ENCODE measurements around the gene MDH1. TPM values are rescaled to one million over a fixed set of nuclear protein-coding genes. Genes with fewer than 3 reads are reported as not detected.

Gene MDH1
- total and polyA plus RNA-seq, 9 of the 15 experiments (the other 6 are each of a cell fraction or from before 2014, with no cell fraction given), result 191 to 1,225 (median 284) TPM

DNA sequence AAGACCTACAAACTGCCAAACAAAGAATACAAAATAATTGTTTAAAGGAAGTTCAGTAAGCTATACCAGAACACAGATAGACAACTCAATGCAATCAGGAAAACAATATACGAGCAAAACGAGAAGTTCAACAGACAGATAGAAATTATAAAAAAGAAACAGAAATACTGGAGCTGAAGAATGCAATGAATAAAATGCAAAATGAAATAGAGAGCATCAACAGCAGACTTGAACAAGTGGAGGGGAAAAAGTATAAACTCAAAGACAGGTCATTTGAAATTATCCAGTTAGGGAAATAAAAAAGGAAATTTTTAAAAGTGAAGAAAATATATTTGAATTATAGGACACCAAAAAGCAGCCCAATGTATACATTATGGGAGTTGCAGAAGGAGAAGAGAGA, 43.6 kb downstream of the MDH1 start (continued):
- TF ChIP-seq, protein P1, sequence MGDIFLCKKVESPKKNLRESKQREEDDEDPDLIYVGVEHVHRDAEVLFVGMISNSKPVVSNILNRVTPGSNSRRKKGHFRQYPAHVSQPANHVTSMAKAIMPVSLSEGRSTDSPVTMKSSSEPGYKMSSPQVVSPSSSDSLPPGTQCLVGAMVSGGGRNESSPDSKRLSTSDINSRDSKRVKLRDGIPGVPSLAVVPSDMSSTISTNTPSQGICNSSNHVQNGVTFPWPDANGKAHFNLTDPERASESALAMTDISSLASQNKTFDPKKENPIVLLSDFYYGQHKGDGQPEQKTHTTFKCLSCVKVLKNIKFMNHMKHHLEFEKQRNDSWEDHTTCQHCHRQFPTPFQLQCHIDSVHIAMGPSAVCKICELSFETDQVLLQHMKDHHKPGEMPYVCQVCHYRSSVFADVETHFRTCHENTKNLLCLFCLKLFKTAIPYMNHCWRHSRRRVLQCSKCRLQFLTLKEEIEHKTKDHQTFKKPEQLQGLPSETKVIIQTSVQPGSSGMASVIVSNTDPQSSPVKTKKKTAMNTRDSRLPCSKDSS (IDR thresholded peaks at IDR 0.05; ENCODE audit: low read depth, partially characterized antibody), result peak; percentile 38
- TF ChIP-seq, protein P2, sequence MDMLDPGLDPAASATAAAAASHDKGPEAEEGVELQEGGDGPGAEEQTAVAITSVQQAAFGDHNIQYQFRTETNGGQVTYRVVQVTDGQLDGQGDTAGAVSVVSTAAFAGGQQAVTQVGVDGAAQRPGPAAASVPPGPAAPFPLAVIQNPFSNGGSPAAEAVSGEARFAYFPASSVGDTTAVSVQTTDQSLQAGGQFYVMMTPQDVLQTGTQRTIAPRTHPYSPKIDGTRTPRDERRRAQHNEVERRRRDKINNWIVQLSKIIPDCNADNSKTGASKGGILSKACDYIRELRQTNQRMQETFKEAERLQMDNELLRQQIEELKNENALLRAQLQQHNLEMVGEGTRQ (CRISPR knock-in tag; IDR thresholded peaks at IDR 0.05), result no peak
- no peak for TF ChIP-seq MTF1 (CRISPR knock-in tag; IDR thresholded peaks at IDR 0.05; ENCODE audit: borderline replicate concordance)
- TF ChIP-seq, protein P3, sequence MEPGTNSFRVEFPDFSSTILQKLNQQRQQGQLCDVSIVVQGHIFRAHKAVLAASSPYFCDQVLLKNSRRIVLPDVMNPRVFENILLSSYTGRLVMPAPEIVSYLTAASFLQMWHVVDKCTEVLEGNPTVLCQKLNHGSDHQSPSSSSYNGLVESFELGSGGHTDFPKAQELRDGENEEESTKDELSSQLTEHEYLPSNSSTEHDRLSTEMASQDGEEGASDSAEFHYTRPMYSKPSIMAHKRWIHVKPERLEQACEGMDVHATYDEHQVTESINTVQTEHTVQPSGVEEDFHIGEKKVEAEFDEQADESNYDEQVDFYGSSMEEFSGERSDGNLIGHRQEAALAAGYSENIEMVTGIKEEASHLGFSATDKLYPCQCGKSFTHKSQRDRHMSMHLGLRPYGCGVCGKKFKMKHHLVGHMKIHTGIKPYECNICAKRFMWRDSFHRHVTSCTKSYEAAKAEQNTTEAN (CRISPR knock-in tag; IDR thresholded peaks at IDR 0.05), result no peak
- TF ChIP-seq, protein P4, sequence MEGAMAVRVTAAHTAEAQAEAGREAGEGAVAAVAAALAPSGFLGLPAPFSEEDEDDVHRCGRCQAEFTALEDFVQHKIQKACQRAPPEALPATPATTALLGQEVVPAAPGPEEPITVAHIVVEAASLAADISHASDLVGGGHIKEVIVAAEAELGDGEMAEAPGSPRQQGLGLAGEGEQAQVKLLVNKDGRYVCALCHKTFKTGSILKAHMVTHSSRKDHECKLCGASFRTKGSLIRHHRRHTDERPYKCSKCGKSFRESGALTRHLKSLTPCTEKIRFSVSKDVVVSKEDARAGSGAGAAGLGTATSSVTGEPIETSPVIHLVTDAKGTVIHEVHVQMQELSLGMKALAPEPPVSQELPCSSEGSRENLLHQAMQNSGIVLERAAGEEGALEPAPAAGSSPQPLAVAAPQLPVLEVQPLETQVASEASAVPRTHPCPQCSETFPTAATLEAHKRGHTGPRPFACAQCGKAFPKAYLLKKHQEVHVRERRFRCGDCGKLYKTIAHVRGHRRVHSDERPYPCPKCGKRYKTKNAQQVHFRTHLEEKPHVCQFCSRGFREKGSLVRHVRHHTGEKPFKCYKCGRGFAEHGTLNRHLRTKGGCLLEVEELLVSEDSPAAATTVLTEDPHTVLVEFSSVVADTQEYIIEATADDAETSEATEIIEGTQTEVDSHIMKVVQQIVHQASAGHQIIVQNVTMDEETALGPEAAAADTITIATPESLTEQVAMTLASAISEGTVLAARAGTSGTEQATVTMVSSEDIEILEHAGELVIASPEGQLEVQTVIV (CRISPR knock-in tag; IDR thresholded peaks at IDR 0.05; ENCODE audit: borderline replicate concordance), result no peak
- TF ChIP-seq ZNF436 (CRISPR knock-in tag; IDR thresholded peaks at IDR 0.05), result no peak
- no peak for TF ChIP-seq ZNF707 (CRISPR knock-in tag; conservative IDR thresholded peaks at IDR 0.05)
- no peak for TF ChIP-seq XRCC4 (IDR thresholded peaks at IDR 0.05; ENCODE audit: extremely low read depth, insufficient read depth, insufficient read length)
- peak; percentile 44; the same call in 1 of the 2 replicates for TF ChIP-seq TRIM28 (IDR thresholded peaks at IDR 0.05)
- TF ChIP-seq, protein P5, sequence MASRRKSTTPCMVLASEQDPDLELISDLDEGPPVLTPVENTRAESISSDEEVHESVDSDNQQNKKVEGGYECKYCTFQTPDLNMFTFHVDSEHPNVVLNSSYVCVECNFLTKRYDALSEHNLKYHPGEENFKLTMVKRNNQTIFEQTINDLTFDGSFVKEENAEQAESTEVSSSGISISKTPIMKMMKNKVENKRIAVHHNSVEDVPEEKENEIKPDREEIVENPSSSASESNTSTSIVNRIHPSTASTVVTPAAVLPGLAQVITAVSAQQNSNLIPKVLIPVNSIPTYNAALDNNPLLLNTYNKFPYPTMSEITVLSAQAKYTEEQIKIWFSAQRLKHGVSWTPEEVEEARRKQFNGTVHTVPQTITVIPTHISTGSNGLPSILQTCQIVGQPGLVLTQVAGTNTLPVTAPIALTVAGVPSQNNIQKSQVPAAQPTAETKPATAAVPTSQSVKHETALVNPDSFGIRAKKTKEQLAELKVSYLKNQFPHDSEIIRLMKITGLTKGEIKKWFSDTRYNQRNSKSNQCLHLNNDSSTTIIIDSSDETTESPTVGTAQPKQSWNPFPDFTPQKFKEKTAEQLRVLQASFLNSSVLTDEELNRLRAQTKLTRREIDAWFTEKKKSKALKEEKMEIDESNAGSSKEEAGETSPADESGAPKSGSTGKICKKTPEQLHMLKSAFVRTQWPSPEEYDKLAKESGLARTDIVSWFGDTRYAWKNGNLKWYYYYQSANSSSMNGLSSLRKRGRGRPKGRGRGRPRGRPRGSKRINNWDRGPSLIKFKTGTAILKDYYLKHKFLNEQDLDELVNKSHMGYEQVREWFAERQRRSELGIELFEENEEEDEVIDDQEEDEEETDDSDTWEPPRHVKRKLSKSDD (conservative IDR thresholded peaks at IDR 0.05; ENCODE audit: low read length), result no peak

Measured in K562 (cell line).